Upper lobe of left lung (tissue), 4 donors: ENCODE results near the gene APOA1.

Source experiments
- CTCF ChIP-seq, 6 experiments: fragments of 450-650 bp in 4 of 6; fragments of 200-600 bp in 2 of 6; sonication (generic) in 2 of 6; IDR thresholded peaks; one replicate each; pipeline ENCODE4 v1.5.1; 2016 to 2019; ENCODE audit warnings: antibody characterized with exemption in 6 of 6
- POLR2A ChIP-seq, 4 donors: fragments of 450-650 bp; IDR thresholded peaks; one replicate each; pipeline ENCODE4 v1.5.1; 2016 to 2017; ENCODE audit warnings: antibody characterized with exemption in 4 of 4, mild to moderate bottlenecking in 2 of 4
- POLR2AphosphoS5 ChIP-seq, 2 donors: sonication (generic); formaldehyde crosslinking; IDR thresholded peaks; one replicate each; pipeline ENCODE4 v1.5.1; 2017; ENCODE audit warnings: antibody characterized with exemption in 2 of 2

GRCh38 chr11:116856423-116856822 lies 19.0 kb upstream of the APOA1 start:
- TF ChIP-seq CTCF (IDR thresholded peaks at IDR 0.05) (no peak), POLR2A (IDR thresholded peaks at IDR 0.05) (no peak), POLR2AphosphoS5 (IDR thresholded peaks at IDR 0.05) (no peak)
